Parathyroid adenoma (tissue), 2 donors: ENCODE measurements around the gene ITGAL.

ENCODE experiments used
- H2AFZ ChIP-seq: fragments of 300-600 bp; sonication (generic); one replicate; pipeline ENCODE4 v1.7.0; 2017; ENCODE audit warnings: antibody characterized with exemption, mild to moderate bottlenecking
- H3K27ac ChIP-seq: fragments of 300-600 bp; sonication (generic); one replicate; pipeline ENCODE4 v1.7.0; 2017
- H3K27me3 ChIP-seq: fragments of 300-600 bp; sonication (generic); one replicate; pipeline ENCODE4 v1.7.0; 2017; ENCODE audit warnings: low read length; ENCODE audit not compliant: control insufficient read depth, insufficient read depth
- H3K36me3 ChIP-seq: fragments of 300-600 bp; sonication (generic); one replicate; pipeline ENCODE4 v1.7.0; 2017; ENCODE audit warnings: low read length; ENCODE audit not compliant: control insufficient read depth, insufficient read depth
- H3K4me1 ChIP-seq: fragments of 300-600 bp; sonication (generic); one replicate; pipeline ENCODE4 v1.7.0; 2017; ENCODE audit warnings: control low read depth
- H3K4me2 ChIP-seq: fragments of 300-600 bp; sonication (generic); one replicate; pipeline ENCODE4 v1.7.0; 2017; ENCODE audit warnings: low read length
- H3K4me3 ChIP-seq: fragments of 300-600 bp; sonication (generic); one replicate; pipeline ENCODE4 v1.7.0; 2017; ENCODE audit warnings: low read depth, low read length
- H3K79me2 ChIP-seq: fragments of 300-600 bp; sonication (generic); one replicate; pipeline ENCODE4 v1.7.0; 2017; ENCODE audit warnings: control low read depth
- H3K9ac ChIP-seq: fragments of 300-600 bp; sonication (generic); one replicate; pipeline ENCODE4 v1.7.0; 2017; ENCODE audit warnings: mild to moderate bottlenecking
- H3K9me3 ChIP-seq: fragments of 300-600 bp; sonication (generic); one replicate; pipeline ENCODE4 v1.7.0; 2017; ENCODE audit warnings: low read length; ENCODE audit not compliant: control insufficient read depth
- CTCF ChIP-seq: fragments of 300-600 bp; sonication (generic); IDR thresholded peaks from one replicate; pipeline ENCODE4 v1.7.0; 2017; ENCODE audit warnings: antibody characterized with exemption, mild to moderate bottlenecking
- donor health status: primary hyperparathyroidism.

The ITGAL gene

GRCh38 chr16:30503403-30504296, 31.1 kb downstream of the ITGAL start:
- H3K27ac ChIP-seq, result no peak overlapping the region
- no peak overlapping the region for H3K4me2 ChIP-seq
- TF ChIP-seq CTCF, result no peak
- no peaks in the 10 kb centered on the region for H3K79me2 ChIP-seq
- no peak overlapping the region for H3K9ac ChIP-seq
- no peaks in the 10 kb centered on the region for H3K27me3 ChIP-seq
- H3K9me3 ChIP-seq, result no peaks in the 10 kb centered on the region
- no peak overlapping the region for H2AFZ ChIP-seq
- H3K4me3 ChIP-seq, result no peak overlapping the region
- H3K36me3 ChIP-seq, result no peaks in the 10 kb centered on the region
- no peaks in the 10 kb centered on the region for H3K4me1 ChIP-seq

- Histone ChIP-seq H3K9ac (no peak overlapping the region), H3K9me3 (no peaks in the 10 kb centered on the region), H3K4me2 (no peak overlapping the region), H3K4me1 (no peaks in the 10 kb centered on the region), H3K27me3 (no peaks in the 10 kb centered on the region), H3K36me3 (no peaks in the 10 kb centered on the region), H3K4me3 (no peak overlapping the region), H3K27ac (no peak overlapping the region), H2AFZ (no peak overlapping the region), H3K79me2 (no peaks in the 10 kb centered on the region)
- TF ChIP-seq CTCF, result no peak
Observed at GRCh38 chr16:30509081-30509765, 36.7 kb downstream of the ITGAL start.

GRCh38 chr16:30510376-30510938, 37.9 kb downstream of the ITGAL start:
- Histone ChIP-seq H3K27me3 (no peaks in the 10 kb centered on the region), H3K4me1 (no peaks in the 10 kb centered on the region), H3K36me3 (no peaks in the 10 kb centered on the region), H3K4me3 (no peak overlapping the region), H3K27ac (no peak overlapping the region), H3K9me3 (no peaks in the 10 kb centered on the region), H3K9ac (no peak overlapping the region), H3K4me2 (no peak overlapping the region), H2AFZ (no peak overlapping the region), H3K79me2 (no peaks in the 10 kb centered on the region)
- TF ChIP-seq CTCF, result no peak

- H3K4me1 ChIP-seq, result no peaks in the 10 kb centered on the region
- H3K36me3 ChIP-seq, result no peaks in the 10 kb centered on the region
- no peak for TF ChIP-seq CTCF
- H3K27ac ChIP-seq, result no peak overlapping the region
- no peak overlapping the region for H3K4me2 ChIP-seq
- H3K4me3 ChIP-seq, result no peak overlapping the region
- no peak overlapping the region for H2AFZ ChIP-seq
- no peaks in the 10 kb centered on the region for H3K79me2 ChIP-seq
- no peak overlapping the region for H3K9ac ChIP-seq
- no peaks in the 10 kb centered on the region for H3K9me3 ChIP-seq
- H3K27me3 ChIP-seq, result no peaks in the 10 kb centered on the region
Observed at GRCh38 chr16:30511509-30511908, 39.0 kb downstream of the ITGAL start.
